Activated naive CD4-positive, alpha-beta T cell treated with Interleukin-2 at 50 U/mL for 16 hours (primary cell): ENCODE results near the gene LMO1.
A peak's percentile ranks its signal among the peaks of the same experiment; 100 is the strongest.

ENCODE experiments used
- DNase-seq: peaks from one replicate; pipeline ENCODE4 v3.0.0-alpha.2; 2020

LMO1 gene

GRCh38 chr11:8288166-8288772, 24.6 kb upstream of the LMO1 start:
- no peak for DNase-seq

DNA sequence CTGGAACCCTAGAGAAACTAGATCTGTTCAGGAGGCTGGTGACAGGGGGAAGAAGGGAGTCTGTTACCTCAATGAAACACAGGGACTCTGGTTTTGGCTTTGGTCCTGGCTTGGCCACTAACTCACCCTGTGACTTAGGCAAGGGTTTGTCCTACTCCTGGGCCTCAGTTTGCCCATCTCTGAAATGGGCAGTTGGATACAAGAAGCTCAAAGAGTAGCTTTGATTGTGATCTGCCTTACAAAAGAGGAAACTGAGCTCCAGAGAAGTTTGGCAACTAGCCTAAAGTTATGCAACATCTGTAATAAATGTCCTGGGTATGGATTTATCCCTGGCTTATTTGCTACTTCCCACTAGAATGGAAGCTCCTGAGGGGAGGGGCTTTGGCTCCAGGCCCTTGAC, 24.0 kb upstream of the LMO1 start:
- DNase-seq = no peak

- no peak for DNase-seq
Measured at GRCh38 chr11:8287297-8287696, 23.6 kb upstream of the LMO1 start.

DNA sequence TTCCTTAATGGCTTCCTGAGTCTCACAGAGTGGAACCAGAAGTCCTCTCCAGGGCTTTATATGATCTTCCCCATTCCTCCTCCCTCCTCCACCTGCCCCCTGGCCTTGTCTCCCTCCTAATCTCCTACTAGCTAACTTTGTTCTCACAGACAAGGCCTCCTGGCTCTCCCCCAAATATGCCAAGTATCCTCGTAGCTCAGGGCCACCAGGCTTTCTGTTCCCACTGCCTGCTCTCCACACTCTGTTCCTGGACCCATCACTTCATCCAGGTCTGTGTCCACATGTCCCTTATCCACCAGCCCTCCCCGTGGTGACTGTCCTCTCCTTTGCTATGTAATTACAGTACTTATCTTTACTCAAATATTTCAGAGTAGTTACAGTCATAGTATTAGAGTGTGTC, 23.2 kb upstream of the LMO1 start:
- no peak for DNase-seq

DNA sequence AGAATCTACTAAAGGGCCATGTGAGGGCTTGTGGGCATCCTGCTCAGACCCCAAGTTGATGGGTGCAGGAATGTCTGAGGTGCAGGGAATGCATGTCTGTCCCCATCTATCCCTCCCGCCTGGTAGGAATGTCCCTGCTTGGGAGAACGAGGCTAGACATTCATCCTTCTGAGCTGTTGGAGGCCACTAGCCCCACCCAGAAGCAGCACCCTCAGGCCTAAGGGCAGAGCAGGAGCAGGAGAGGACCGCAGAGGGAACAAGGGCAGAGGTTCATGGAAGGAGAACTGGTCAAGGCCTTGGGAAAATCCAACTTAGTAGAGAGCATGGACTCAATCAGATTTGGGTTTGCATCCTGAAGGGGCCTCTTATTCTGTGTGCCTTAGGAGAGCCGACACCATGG, 22.1 kb upstream of the LMO1 start:
- DNase-seq = no peak

GRCh38 chr11:8285228-8285627, 21.6 kb upstream of the LMO1 start:
- DNase-seq = no peak

DNA sequence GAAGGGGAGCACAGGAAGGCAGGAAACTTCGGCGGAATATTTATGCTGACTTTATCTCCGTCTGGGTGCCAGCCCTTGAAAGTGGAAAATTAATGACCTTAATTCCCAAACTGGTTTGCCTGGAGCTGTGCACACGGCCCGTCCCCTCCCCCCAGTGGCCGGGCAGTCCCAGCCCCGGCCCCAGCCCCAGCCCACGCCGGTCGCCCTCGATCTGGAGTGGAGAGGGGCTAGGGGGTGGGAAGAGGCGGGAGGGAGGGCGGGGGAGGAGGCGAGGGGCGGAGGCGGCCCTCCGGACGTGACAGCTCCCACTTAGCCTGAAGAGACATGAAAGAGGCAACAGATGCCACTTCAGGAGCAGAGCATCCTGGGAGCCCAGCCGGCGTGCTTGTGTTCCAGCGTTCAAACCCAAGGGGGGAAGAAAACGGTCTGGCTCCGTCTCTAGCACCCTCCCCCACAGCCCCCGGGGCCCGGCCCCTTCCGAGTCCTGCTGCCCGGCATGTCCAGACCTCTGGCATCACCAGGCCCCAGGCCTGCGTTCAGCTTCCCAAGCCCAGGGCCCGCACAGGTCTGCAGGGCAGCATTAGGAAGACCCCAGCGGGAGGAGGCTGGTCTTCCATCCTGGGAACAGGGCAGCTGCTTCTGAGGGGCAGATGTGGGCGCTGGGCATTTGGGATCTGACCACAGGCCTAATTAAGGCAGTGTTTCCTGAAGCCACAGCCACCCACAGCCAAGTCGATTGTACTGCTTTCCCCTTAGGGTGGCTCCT, 20.0 kb upstream of the LMO1 start:
- DNase-seq = no peak

- no peak for DNase-seq
Measured at GRCh38 chr11:8283100-8283464, 19.4 kb upstream of the LMO1 start.

DNA sequence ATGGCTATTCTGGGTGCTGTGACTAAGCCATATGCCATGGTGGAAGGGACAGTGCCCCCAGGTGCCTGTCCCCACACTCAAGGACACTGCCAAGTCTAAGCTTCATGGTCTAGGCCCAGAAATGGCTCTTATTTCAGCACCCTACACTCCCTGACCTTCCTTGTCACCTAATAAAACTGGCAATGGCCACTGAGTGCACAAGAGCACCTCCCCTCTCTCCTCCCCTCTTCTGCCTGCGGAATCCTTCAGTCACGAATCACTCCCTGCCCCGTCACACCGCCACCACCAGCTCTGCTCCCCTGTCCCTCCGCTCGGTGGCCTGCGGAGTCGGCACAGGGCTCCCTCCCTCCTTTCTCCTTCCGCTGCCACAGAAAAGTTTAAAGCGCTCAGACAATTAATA, 19.0 kb upstream of the LMO1 start:
- DNase-seq = no peak

DNA sequence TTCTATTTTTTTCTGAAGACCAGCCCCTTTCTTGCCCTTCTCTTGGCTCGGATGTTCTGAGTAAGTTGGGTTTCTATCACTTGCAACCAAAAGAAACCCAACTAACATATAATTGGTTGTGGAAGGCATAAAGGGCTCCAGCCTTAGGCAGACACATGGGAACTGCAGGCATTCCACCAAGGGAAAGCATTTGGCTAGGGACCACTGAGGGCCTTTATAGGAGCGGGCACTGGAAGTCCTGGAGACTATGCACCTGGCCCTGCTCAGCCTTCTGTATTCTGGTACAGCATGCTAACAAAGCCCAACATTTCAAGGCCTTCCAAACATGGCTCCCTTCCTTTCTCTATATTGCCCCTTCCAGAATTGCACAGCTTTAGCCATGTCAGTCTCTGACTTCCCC, 17.6 kb upstream of the LMO1 start:
- no peak for DNase-seq

DNA sequence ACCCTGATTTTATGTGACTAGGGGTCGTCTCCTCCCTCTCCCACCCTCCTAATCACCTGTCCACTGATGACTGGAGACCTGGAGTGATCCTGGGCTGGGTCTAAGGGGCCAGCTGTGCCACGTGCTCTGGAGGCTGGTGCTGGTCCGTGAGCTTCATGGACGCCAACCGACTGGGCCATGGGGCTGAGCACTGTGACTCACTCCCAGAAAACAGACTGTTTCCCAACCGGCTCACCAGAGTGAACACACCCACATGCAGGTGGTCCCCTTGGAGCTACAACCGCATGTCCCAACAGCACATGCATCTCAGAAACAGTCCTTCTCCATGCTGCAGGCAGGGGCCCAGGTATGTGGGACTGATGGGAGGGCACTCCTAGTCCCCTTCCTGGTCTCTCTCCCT, 14.0 kb upstream of the LMO1 start:
- no peak for DNase-seq

GRCh38 chr11:8276528-8276927, 12.8 kb upstream of the LMO1 start:
- no peak for DNase-seq

DNA sequence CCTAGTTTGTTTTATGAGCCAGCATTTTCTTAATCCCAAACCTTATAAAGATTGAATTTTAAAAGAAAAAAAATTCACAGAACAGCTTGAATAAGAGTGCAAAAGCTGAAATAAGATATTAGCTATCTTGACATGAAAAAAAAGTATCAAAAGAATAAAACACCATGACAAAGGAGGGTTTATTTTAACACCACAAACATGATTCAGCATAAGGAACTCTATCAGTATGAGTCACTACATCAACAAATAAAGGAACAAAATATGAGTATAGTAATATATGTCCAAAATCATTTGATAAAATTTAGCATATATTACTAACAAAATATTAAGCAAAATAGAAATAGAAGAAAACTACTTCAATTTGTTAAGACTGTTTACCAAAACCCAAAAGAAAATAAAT, 9.6 kb upstream of the LMO1 start:
- no peak for DNase-seq

DNA sequence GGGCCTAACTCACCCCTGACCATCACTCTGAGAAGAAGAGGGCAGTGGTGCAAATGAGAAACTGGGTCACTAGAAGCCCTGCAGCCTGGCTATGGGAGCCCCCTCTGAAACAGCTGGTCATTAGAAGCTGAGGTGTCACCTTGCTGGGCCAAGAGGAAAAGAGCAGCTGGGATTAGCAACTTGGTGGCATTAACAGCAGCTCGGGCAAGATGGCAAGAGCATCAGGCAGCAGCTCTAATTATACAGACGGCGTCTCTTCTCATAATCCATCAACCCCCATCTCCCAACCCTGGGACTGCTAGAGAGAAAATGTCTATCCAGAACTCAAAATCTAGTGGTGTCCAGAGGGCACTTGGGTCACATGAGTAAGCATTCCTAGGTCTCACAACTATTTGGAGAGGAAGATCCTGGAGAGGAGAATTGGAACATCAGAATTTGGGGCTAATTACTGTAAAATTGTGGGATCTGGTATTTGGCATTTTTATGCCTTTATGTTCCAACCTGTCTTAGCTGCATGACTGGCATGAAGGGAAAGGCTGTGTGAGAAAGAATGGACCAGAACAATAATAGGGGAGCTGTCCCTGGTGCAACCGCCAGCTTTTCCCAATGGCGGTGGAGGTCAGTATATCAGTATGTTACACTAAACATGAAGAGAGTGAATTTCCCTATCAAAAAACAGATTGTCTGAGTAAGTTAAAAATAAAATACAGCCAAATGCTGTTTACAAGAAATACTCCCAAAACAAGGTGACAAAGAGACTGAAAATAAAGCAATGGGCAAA, 7.6 kb upstream of the LMO1 start:
- DNase-seq = no peak

GRCh38 chr11:8269636-8270035, 6.0 kb upstream of the LMO1 start:
- DNase-seq = no peak

GRCh38 chr11:8268530-8269400, 5.1 kb upstream of the LMO1 start:
- no peak for DNase-seq

DNA sequence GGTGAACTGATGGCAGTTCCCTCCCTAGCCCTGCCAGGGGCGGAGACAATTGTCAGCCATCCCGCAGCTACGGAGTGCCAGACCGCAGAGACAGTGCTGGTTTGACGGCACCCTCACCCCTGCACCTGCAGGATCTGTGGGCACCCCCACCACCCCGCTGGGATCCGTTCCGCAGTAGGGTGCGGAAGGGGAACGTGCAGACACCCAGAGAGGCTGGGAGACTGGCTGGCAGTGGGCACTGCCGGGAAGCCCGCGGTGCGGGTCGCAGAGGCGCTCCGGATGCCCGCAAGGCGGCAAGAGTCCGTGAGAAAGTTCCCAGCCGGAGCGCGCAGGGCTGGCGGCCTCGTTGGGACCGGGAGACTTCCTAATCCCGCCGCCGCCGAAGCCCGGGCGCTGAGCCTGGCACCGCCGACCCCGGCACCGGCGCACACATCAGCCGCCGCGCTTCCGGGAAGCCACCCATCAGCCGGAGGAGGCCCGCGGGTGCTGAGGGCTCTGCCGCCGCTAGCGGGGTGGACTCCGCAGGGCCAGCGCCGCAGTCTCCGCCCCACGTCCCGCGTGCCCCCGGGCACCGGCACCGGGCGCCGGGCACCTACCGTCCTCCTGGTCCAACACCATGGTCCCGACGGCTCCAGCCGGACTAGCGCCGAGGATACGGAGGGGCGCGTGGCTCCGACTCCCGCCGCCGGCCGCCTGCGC, 4.3 kb upstream of the LMO1 start:
- peak; percentile 10 for DNase-seq

DNA sequence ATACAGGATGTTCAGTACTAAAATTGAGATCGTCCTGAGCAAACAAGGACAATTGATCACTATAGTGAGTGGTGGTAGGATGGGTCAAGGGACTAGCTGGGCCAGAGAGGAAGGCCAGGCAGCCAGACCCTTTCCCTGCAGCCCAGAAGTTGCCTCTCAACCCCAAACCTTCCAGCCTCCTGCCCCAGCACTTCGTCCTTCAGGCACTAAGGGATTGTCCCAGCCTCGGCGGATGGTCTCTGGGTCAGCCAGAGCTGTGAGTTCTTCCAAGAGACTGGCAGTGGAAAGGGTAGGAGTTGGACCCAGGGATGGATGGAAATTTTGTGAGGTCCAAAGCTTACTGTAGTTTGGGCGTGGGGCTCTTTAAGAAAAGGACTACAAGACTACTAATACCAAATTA, 3.6 kb upstream of the LMO1 start:
- DNase-seq = no peak

DNA sequence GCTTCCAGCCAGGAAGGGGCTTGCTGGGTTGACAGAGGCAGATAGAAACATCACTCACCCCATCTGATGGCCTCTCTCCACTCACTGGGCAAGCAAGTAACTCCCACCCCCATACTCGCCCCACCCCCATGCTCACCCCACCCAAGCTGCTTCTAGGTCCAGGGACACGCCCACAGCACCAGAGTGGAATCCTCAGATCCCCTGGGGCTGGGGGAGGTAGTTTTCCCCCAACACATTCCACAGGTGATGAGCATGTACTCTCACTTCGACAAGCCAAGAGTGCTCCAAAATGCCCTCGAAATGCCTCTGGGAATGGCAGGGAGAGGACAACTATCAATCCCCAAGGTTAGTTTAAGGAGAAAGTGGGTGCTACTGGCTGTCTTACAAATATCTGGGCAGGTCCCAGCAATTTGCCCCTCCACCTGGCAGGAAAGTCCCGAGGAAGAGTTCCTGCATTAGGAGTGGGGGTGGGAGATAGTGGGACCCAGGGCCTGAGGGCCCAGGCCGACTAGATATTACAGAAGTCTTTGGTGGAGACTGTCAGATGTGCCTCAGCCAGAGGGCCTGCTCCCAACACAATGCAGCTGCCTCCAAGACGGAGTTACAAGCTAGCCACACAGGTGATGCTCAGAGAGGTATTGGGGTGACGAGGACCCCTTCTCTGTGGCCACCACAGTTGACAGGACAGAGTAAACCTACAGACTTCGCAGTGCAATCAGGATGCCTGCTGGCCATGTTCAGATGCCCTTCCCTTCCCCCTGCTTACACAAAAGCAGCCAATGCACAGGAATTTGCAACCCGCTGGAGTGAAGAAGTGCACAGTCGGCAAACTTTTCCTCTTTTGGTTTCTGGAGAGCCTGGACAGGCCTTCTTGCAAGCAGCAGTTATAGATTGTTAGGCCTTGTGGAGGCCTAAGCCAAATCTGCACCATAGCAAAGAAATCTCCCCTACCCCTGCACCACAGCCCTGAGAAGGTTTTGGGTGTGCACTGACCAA, 2.9 kb upstream of the LMO1 start:
- no peak for DNase-seq

DNA sequence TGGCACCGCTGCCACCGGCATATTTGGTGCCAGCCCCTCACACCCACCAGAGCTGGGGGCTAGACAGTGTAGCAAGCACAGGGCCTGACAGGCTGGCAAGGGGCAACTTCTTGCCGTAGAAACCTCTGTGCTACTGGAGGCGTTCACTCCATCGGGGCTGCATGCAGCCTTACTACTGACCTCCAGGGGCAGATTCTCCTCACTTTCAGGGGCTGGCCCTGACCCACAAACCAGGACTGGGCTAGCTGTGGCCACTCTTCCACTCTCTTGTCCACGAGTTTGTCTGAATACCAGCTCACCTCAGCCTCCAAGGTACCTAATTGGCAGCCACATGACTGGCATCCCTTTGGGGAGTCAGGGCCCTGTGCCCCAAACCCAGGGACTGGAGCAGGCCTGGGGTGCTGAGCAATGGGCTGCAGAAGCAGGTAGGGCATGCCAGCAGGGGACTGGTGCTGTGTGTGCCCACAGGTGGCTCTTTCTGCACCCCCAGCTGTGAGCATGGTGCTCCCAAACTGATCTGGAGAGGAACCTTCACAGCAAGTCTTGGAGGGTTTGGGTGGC, 2.1 kb upstream of the LMO1 start:
- no peak for DNase-seq
